ENCODE results near the gene KCTD2.

GRCh38 chr17:75013092-75013559 lies 33.9 kb upstream of the KCTD2 start:
- TF ChIP-seq CTCF (IDR thresholded peaks at IDR 0.05) (no peak), POLR2A (IDR thresholded peaks at IDR 0.05) (no peak)

Measured in testis (tissue), 2 donors.